GM12865 (cell line): ENCODE data around the gene PINK1.

Experiments
- DNase-seq: peaks from one replicate; pipeline ENCODE4 v3.0.0; 2010; ENCODE audit warnings: low read depth
- H3K4me3 ChIP-seq: 2 replicates; pipeline ENCODE4 v1.5.1; 2011; ENCODE audit warnings: mild to moderate bottlenecking, low read depth, low read length, control low read depth
- CTCF ChIP-seq: IDR thresholded peaks from 2 replicates; pipeline ENCODE4 v1.5.1; 2011; ENCODE audit warnings: low read length, control low read depth, low read depth, inconsistent platforms; ENCODE audit not compliant: insufficient read depth; ENCODE audit errors: missing control alignments

PINK1 gene

GRCh38 chr1:20678599-20678998 is 45.3 kb downstream of the PINK1 start:
- DNase-seq = peak; percentile 84
- no peak overlapping the region for H3K4me3 ChIP-seq

DNA sequence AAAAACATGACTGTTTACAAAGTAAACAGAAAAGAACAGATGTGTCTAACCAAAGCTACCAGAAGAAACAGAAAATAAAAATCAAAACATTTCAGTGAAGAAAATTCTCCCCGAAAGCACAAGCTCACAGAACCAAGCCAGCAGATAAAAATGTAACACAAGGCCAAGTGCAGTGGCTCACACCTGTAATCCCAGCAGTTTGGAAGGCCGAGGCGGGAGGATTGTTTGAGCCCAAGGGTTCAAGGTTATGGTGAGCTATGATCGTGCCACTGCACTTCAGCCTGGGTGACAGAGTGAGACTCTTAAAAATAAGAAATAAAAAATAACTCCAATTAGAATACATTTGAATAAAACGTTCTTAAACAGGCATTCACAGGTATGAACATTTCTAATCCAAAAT is 47.0 kb downstream of the PINK1 start:
- no peak overlapping the region for H3K4me3 ChIP-seq
- no peak for TF ChIP-seq CTCF
- DNase-seq = no peak

More at GRCh38 chr1:20678599-20678998, 45.3 kb downstream of the PINK1 start:
- no peak for TF ChIP-seq CTCF

- DNase-seq = no peak
- TF ChIP-seq CTCF = no peak
- no peak overlapping the region for H3K4me3 ChIP-seq
Measured at GRCh38 chr1:20681999-20682398, 48.7 kb downstream of the PINK1 start.

- H3K4me3 ChIP-seq = no peak overlapping the region
- DNase-seq = no peak
- TF ChIP-seq CTCF = no peak
Measured at GRCh38 chr1:20682571-20683236, 49.4 kb downstream of the PINK1 start.

DNA sequence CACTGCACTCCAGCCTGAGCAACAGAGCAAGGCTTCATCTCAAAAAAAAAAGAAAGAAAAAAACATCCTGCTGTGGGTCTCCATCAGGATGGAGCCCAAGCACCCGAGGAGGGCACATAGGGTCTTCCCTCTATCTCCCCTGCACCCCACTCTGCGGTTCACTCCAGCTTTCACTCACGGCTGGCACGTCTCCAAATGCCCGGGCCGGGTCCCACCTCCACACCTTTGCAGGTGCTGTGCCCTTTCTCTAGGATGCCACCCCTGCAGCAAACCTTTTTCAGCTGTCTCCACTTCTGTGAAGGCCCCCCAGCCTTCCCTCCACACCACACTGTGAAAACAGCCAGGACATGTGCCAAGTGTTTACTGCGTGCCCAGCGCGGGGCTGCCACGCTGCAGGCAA is 50.4 kb downstream of the PINK1 start:
- no peak for DNase-seq
- TF ChIP-seq CTCF = no peak
- H3K4me3 ChIP-seq = no peak overlapping the region

- TF ChIP-seq CTCF = no peak
- no peak for DNase-seq
- H3K4me3 ChIP-seq = no peak overlapping the region
Measured at GRCh38 chr1:20684050-20684620, 50.9 kb downstream of the PINK1 start.

DNA sequence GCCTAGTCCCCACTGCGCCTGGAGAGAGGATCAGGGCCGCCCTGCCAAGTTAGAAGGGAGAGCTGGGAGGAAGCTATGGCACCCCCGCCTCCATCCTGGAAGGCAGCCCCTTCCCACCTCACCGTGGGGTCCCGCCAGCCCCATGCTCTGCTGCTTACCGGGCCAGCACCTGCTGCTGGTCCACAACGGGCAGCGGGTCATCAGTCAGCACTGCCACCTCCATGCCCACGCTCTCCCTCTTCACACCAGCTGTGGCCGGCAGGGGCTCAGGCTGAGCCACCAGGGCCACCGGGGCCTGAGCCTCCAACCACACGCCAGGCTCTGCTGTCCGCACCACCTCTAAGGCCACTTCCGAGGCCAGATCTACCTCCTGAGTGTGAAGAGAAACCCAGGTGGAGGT is 51.4 kb downstream of the PINK1 start:
- no peak for TF ChIP-seq CTCF
- DNase-seq = no peak
- no peak overlapping the region for H3K4me3 ChIP-seq
